Neural cell (in vitro differentiated cells): Measurements from ENCODE around the gene PPM1J. TPM values are rescaled to one million over a fixed set of nuclear protein-coding genes. Genes with fewer than 3 reads are reported as not detected.

Experiments
- H2AFZ ChIP-seq: fragments of 200-600, 300-800 bp; sonication (generic), shearing (Covaris generic); 2 replicates; pipeline ENCODE4 v1.6.0; 2014; ENCODE audit warnings: low read depth, mild to moderate bottlenecking, antibody characterized with exemption, low read length, moderate library complexity
- H3F3A ChIP-seq: fragments of 200-600 bp; shearing (Covaris generic); 2 replicates; pipeline ENCODE4 v1.6.1; 2016; ENCODE audit warnings: mild to moderate bottlenecking, moderate library complexity, mixed read lengths, antibody characterized with exemption, low read length; ENCODE audit not compliant: insufficient read depth, poor library complexity, severe bottlenecking
- H3K27ac ChIP-seq: fragments of 200-600, 300-800 bp; sonication (generic), shearing (Covaris generic); 2 replicates; pipeline ENCODE4 v1.5.1; 2014; ENCODE audit warnings: mild to moderate bottlenecking, low read length, moderate library complexity
- H3K27me3 ChIP-seq: fragments of 300-800, 200-600 bp; sonication (generic), shearing (Covaris generic); 2 replicates; pipeline ENCODE4 v1.6.0; 2014; ENCODE audit warnings: mild to moderate bottlenecking, low read depth, low read length, moderate library complexity; ENCODE audit not compliant: insufficient read depth
- H3K36me3 ChIP-seq: fragments of 300-800, 200-600 bp; sonication (generic), shearing (Covaris generic); 2 replicates; pipeline ENCODE4 v1.5.1; 2014; ENCODE audit warnings: mild to moderate bottlenecking, antibody characterized with exemption, low read length, moderate library complexity; ENCODE audit not compliant: insufficient read depth
- H3K4me2 ChIP-seq: fragments of 300-800, 200-600 bp; sonication (generic), shearing (Covaris generic); 2 replicates; pipeline ENCODE4 v1.6.0; 2014; ENCODE audit warnings: mild to moderate bottlenecking, low read length
- H3K4me3 ChIP-seq: fragments of 300-800, 200-600 bp; sonication (generic), shearing (Covaris generic); 2 replicates; pipeline ENCODE4 v1.5.1; 2014; ENCODE audit warnings: mild to moderate bottlenecking, low read length, moderate library complexity
- H3K79me2 ChIP-seq: fragments of 200-600 bp; shearing (Covaris generic); replicated peaks from 2 replicates; pipeline ENCODE4 v1.6.0; 2014; ENCODE audit warnings: mild to moderate bottlenecking, low read length, moderate library complexity; ENCODE audit not compliant: insufficient read depth
- H3K9ac ChIP-seq: fragments of 300-800, 200-600 bp; sonication (generic), shearing (Covaris generic); 2 replicates; pipeline ENCODE4 v1.6.1; 2016; ENCODE audit warnings: mild to moderate bottlenecking, low read length, mixed read lengths
- H3K9me2 ChIP-seq: fragments of 200-600 bp; shearing (Covaris generic); 2 replicates; pipeline ENCODE4 v1.6.1; 2016; ENCODE audit warnings: mild to moderate bottlenecking, low read length, mixed read lengths; ENCODE audit not compliant: insufficient read depth
- H3K9me3 ChIP-seq: fragments of 200-600, 300-800 bp; sonication (generic), shearing (Covaris generic); 2 replicates; pipeline ENCODE4 v1.6.1; 2016; ENCODE audit warnings: mild to moderate bottlenecking, mixed run types, low read length, moderate library complexity, mixed read lengths
- H4K20me1 ChIP-seq: fragments of 200-600 bp; shearing (Covaris generic); 2 replicates; pipeline ENCODE4 v1.6.1; 2016; ENCODE audit warnings: mild to moderate bottlenecking, mixed run types; ENCODE audit not compliant: insufficient read depth
- CTCF ChIP-seq: fragments of 450-650 bp; IDR thresholded peaks from 2 replicates; pipeline ENCODE4 v1.5.1; 2014; ENCODE audit warnings: antibody characterized with exemption, mild to moderate bottlenecking, moderate library complexity; ENCODE audit not compliant: poor library complexity, severe bottlenecking
- EP300 ChIP-seq: fragments of 450-650 bp; conservative IDR thresholded peaks from 2 replicates; pipeline ENCODE4 v1.6.1; 2014; ENCODE audit warnings: antibody characterized with exemption, mild to moderate bottlenecking, moderate library complexity; ENCODE audit not compliant: poor library complexity, severe bottlenecking
- EZH2 ChIP-seq: fragments of 200-600, 300-800 bp; shearing (Covaris generic), sonication (generic); IDR thresholded peaks from 2 replicates; pipeline ENCODE4 v1.6.1; 2014; ENCODE audit warnings: antibody characterized with exemption, low read length, borderline replicate concordance, mild to moderate bottlenecking; ENCODE audit not compliant: insufficient read depth, poor library complexity, severe bottlenecking
- MXI1 ChIP-seq: fragments of 450-650 bp; conservative IDR thresholded peaks from 2 replicates; pipeline ENCODE4 v1.6.1; 2014; ENCODE audit warnings: antibody characterized with exemption, mild to moderate bottlenecking; ENCODE audit not compliant: poor library complexity, severe bottlenecking
- POLR2AphosphoS5 ChIP-seq: IDR thresholded peaks from 2 replicates; pipeline ENCODE4 v1.6.1; 2012
- RAD21 ChIP-seq: fragments of 450-650 bp; conservative IDR thresholded peaks from 2 replicates; pipeline ENCODE4 v1.6.1; 2014; ENCODE audit warnings: antibody characterized with exemption, mild to moderate bottlenecking, moderate library complexity
- SMC3 ChIP-seq: fragments of 450-650 bp; conservative IDR thresholded peaks from 2 replicates; pipeline ENCODE4 v1.6.1; 2014; ENCODE audit warnings: antibody characterized with exemption, mild to moderate bottlenecking, moderate library complexity; ENCODE audit not compliant: poor library complexity
- TAF1 ChIP-seq: IDR thresholded peaks from 2 replicates; pipeline ENCODE4 v1.6.1; 2012; ENCODE audit warnings: low read depth
- polyA plus RNA-seq: library from polyadenylated mRNA; depleted of rRNA; stranded (reverse); fragments of >200 nt; gene quantifications from 2 replicates; pipeline ENCODE4 v1.2.3, GENCODE V29; 2014
- TF ChIP-seq, protein P1 (sequence below): IDR thresholded peaks from 2 replicates; pipeline ENCODE4 v1.6.1; 2012; ENCODE audit warnings: borderline replicate concordance

PPM1J gene
- polyA plus RNA-seq, 1 donor from 2014 or later = 0.16 TPM

DNA sequence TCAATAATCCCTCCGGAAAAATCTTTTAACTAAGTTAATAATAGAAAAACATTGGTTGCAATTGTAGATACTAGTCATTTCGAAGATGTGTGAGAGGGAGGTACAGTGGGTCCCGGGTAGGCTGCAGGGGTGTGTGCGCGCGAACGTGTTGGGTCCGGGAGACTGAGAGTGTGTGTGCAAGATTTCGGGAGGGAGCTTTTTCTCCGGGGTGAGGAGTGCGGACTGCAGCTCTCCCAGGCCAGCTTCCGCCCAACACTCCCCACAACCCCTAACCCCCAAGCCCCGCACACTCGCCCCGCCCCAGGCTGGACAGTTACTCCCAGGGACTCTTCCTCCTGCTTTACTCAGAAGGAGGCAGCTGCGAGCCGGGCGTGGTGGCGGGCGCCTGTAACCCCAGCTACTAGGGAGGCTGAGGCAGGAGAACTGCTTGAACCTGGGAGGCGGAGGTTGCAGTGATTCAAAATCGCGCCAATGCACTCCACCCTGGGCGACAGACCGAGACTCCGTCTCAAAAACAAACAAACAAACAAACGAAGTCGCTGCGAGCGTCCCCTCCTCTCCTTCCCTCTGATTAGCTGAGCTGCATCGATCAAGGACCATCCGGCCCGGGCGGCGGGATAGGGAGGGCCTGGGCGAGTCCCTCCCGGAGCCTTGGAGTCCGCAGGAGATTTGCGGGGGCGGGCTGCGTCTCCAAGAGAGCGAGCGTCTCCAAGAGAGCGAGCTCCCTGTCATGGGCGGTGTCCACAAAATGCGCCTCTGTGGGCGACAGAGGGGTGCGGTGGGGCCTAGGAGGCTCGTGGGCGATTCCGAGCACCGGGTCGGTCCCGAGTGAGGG is 28.3 kb upstream of the PPM1J start:
- no peaks in the 10 kb centered on the region for H3K9me2 ChIP-seq
- no peaks in the 10 kb centered on the region for H4K20me1 ChIP-seq
- no peak overlapping the region for H3K27ac ChIP-seq
- H3F3A ChIP-seq = no peaks in the 10 kb centered on the region
- H3K4me3 ChIP-seq = no peak overlapping the region
- no peaks in the 10 kb centered on the region for H3K79me2 ChIP-seq
- no peak overlapping the region for H2AFZ ChIP-seq
- H3K9ac ChIP-seq = no peak overlapping the region
- H3K4me2 ChIP-seq = no peak overlapping the region
- no peak for TF ChIP-seq TAF1
- no peak for TF ChIP-seq CTCF
- peaks cover 15% of the 10 kb centered on the region for H3K27me3 ChIP-seq
- no peaks in the 10 kb centered on the region for H3K36me3 ChIP-seq
- H3K9me3 ChIP-seq = no peaks in the 10 kb centered on the region

DNA sequence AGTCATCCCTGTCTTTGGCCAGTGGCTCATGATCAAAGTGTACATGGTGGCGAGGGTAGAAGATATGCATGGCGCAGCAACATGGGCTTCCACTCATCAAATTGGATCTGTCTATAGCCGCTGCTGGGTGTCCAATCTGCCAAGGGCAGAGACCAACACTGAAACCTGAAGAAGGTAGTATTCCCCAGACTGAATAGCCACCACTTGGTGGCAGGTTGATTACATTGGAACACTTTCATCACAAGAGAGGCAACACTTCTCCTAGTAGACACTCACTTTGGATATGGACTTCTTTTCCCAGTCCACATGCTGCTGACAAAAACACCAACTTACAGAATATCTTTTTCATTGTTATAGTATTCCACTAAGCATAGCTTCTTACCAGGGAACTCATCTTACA is 22.4 kb upstream of the PPM1J start:
- Histone ChIP-seq H4K20me1 (no peaks in the 10 kb centered on the region), H2AFZ (no peak overlapping the region), H3K4me2 (no peak overlapping the region), H3K9ac (no peak overlapping the region), H3K9me2 (no peaks in the 10 kb centered on the region), H3K4me3 (no peak overlapping the region), H3F3A (no peaks in the 10 kb centered on the region), H3K27ac (no peak overlapping the region), H3K9me3 (no peaks in the 10 kb centered on the region), H3K27me3 (no peaks in the 10 kb centered on the region), H3K36me3 (no peaks in the 10 kb centered on the region), H3K79me2 (no peaks in the 10 kb centered on the region)
- TF ChIP-seq, protein P1, sequence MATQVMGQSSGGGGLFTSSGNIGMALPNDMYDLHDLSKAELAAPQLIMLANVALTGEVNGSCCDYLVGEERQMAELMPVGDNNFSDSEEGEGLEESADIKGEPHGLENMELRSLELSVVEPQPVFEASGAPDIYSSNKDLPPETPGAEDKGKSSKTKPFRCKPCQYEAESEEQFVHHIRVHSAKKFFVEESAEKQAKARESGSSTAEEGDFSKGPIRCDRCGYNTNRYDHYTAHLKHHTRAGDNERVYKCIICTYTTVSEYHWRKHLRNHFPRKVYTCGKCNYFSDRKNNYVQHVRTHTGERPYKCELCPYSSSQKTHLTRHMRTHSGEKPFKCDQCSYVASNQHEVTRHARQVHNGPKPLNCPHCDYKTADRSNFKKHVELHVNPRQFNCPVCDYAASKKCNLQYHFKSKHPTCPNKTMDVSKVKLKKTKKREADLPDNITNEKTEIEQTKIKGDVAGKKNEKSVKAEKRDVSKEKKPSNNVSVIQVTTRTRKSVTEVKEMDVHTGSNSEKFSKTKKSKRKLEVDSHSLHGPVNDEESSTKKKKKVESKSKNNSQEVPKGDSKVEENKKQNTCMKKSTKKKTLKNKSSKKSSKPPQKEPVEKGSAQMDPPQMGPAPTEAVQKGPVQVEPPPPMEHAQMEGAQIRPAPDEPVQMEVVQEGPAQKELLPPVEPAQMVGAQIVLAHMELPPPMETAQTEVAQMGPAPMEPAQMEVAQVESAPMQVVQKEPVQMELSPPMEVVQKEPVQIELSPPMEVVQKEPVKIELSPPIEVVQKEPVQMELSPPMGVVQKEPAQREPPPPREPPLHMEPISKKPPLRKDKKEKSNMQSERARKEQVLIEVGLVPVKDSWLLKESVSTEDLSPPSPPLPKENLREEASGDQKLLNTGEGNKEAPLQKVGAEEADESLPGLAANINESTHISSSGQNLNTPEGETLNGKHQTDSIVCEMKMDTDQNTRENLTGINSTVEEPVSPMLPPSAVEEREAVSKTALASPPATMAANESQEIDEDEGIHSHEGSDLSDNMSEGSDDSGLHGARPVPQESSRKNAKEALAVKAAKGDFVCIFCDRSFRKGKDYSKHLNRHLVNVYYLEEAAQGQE = no peak
- TF ChIP-seq TAF1 (no peak), RAD21 (no peak), SMC3 (no peak), EZH2 (no peak), EP300 (no peak), POLR2AphosphoS5 (no peak), CTCF (no peak), MXI1 (no peak)
